NCI-H1417 treated with DMSO at 0.1 percent for 48 hours (cell line): ENCODE data around the gene RITA1.

ENCODE experiments used
- DNase-seq: peaks from one replicate; lab custom pipeline; 2025; lab: John Stamatoyannopoulos, UW

RITA1 gene

DNA sequence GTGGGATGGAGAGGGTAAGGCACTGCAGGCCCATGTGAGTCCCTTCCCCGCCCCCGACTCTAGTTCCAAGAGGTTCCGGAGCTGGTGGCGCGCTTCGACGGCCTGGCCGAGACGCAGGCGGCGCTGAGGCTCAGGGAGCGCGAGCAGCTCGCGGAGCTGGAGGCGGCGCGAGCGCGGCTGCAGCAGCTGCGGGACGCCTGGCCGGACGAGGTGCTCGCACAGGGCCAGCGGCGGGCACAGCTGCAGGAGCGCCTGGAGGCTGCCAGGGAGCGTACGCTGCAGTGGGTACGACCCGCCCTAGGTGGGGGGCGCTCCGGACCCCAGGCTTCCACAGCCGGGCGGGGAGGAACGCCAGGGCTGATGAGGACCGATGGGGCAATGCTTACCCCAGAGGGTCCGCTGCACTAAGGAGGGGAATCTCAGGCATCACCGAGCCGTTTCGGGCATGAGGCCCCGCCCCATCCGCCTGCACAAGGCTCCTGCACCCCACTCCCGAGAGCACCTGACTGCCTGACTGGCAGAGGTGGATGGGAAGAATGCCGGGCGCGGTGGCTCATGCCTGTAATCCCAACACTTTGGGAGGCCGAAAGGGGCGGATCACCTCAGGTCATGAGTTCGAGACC, 31.1 kb upstream of the RITA1 start:
- no peak for DNase-seq

DNA sequence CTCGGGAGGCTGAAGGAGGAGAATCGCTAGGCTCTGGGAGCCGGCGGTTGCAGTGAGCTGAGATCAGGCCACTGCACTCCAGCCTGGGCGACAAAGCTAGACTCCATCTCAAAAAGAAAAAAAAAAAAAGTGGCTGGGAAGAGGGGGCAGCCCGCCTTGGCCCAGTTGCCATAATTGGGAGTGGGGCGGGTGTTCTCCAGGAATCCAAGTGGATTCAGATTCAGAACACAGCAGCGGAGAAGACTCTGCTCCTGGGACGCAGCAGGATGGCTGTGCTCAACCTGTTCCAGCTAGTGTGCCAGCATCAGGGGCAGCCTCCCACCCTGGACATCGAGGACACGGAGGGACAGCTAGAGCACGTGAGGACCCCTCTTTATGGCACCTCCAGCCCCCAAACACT, 30.5 kb upstream of the RITA1 start:
- no peak for DNase-seq

DNA sequence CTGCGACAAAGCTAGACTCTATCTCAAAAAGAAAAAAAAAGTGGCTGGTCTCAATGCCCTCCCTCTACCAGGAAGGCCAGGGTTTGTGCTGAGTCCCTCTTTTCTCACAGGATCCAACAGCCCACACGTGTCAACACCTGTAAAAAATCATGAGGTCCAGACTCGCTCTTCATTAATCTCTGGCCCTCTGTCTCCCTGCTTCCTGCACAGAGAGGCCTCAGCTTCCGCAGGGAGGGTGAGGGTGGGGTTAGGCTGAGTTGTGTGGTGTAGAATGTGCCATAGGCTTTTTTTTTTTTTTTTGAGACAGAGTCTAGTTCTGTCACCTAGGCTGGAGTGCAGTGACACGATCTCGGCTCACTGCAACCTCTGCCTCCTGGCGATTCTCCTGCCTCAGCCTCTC, 29.9 kb upstream of the RITA1 start:
- no peak for DNase-seq

DNA sequence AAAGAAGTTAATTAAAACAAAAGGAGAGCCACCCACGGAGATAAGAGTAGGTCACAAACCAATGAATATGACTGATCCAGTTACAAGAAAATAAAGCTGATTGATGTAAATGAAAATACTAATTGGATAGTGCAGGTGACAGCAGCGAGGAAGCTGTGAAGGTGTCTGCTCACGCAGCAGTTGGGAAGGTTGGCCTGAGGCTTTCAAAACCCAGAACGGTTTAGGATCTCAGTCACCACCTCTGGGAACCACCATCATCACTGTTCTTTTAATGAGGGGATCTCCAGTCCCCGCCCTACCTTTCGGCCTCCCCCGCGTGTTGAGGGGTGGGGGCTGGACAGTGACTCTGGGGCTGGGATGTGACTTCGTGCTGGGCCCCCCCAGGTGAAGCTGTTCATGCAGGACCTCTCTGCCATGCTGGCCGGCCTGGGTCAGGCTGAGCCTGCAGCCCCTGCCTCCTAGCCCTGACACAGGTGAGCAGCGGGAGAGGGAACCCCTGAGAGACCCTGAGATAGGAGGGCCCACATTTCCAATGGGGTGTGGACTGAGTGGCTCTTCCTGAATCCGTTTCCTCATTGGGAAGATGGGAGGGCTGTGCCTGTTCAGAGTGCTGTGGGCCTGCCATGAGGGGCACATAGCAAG, 28.2 kb upstream of the RITA1 start:
- no peak for DNase-seq

DNA sequence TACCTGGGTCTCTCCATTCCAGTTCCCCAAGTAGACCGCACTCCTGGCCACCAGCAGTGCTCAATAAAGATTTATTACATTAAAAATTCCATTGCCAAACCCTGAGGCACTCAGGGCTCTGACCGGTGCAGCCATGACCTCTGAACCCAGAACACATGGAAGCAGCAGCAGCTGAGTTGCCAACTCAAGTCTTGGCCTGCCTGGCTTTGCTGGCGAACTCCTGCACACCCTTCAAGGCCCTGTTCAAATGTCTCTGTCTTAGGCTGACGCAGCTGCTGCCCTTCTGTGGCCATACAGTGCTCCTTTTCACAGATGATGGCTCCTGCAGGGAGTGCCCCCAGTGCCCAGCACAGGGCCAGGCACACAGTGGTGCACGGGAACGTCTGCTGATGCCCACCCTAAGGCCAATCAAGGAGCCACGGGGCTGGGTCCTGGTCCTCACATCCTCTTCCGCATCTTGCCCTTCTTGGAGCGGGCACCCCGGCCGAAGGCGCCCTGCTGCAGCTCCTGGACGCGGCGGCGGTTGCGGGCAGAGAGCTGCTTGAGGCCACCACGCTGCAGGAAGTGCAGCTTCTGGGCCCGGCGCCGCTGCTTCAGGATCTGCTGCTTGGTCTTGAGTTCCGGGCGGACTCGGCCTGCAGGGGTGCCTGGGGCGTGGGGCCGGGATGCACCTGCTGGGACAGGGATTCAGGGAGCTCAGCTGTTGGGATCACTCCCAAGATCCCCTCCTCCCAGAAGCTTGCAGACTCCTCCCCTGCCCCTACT, 26.9 kb upstream of the RITA1 start:
- no peak for DNase-seq

DNA sequence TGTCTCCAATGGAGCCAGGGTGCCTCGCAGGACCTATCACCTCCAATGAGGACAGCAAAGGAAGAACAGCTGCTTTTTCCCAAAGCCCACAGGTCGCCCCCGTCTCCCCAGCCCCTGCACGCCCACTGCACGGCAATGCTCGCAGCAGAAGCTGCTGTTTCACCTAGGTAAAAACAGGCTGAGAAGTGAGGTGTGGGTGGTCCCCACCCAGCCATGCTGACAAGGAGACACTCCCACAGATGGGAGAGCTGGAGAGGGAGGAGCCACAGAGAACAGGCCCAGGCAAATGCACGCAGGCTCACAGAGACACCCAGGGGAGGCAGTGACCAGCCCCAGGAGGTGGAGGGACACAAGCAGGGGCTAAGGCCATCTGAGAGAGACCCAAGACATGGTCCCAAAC, 25.6 kb upstream of the RITA1 start:
- DNase-seq, result no peak

DNA sequence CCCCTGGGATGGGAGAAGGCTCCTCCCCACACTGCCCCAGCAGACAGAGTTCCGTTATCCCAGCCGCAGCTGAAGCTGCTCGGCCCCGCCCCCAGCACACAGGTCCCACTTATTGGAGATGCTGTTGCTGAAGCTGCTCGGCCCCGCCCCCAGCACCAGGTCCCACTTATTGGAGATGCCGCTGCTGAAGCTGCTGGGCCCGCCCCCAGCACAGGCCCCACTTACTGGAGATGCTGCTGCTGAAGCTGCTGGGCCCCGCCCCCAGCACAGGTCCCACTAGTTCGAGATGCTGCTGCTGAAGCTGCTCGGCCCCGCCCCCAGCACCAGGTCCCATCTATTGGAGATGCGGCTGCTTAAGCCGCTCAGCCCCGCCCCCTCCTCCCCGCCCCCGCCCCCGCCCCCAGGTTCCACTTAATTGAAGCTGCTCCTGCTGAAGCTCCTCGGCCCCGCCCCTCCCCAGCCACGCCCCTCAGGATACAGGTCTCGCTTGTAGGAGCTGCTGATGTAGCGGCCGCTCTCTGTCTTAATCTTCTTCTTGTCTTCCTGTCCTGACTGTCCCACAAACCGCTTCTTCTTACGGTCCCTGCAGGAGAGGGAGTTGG, 24.0 kb upstream of the RITA1 start:
- DNase-seq, result no peak

DNA sequence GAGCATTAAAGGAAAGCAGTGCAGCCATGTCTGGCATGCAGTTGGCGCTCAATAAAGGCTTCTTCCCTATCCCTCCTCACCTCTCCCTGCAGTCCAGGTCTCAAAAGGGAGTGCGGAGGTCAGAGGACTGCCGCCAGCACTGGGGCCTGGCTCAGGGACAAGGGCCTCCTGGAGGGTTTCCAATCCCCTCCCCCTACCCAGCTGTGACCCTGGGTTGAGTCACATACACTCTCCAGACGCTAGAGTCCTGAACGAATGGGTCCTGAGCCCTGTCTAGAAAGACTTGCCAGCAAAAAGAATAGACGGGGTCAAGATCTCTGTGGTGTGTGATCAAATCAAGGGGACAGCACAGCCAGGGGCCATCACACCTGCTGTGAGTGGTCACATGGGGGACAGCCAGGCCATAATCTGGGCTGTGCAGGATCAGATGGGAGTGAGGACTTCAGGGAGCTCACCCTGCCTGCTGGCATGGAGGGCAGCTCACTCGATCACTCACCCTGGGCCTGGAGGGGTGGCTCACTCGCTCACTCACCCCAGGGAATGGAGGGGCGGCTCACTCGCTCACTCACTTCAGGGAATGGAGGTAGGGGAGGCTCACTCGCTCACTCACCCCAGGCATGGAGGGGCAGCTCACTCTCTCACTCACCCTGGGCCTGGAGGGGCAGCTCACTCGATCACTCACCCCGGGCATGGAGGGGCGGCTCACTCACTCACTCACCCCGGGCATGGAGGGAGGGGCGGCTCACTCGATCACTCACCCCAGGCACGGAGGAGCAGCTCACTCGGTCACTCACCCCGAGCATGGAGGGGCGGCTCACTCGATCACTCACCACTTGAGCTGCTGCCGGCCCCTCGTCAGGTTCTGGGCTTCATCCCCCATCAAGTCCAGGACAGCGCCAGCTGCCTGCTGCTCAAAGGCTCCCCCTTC, 23.2 kb upstream of the RITA1 start:
- DNase-seq, result no peak

DNA sequence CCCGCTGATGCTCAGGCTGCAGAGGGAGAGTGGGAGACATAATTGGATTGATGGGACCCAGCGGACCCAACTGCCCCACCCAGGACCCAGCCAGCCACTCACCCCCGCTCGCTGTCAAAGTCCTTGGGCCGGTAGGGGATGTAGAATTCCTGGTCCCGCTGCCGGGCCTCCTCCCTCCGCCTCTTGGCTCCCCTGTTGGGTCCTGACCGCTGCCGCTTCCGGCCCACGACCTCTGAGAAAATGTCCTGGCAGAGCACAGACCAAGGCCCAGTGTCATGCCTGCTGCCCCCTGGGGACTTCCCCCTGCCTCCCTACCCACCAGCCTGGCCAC, 22.5 kb upstream of the RITA1 start:
- no peak for DNase-seq

DNA sequence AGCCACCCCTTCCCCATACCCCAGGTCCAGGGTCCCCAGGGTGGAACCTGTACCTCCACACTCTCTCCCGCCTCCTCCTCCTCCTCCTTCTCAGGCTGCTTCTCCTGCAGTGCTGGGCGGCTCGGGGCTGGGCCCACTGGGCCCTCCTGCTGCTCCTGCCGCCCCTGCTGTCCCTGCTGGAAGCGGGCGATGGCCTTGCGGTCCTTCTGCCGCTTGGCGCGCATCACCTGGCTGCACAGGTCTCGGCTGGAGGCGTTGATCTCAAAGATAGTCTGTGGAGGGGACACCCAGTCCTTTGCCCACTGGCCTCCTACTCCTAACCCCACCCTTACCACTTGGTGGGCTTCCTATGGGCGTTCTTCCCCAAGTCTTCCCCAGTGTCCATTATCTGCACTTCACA, 21.5 kb upstream of the RITA1 start:
- DNase-seq, result no peak

DNA sequence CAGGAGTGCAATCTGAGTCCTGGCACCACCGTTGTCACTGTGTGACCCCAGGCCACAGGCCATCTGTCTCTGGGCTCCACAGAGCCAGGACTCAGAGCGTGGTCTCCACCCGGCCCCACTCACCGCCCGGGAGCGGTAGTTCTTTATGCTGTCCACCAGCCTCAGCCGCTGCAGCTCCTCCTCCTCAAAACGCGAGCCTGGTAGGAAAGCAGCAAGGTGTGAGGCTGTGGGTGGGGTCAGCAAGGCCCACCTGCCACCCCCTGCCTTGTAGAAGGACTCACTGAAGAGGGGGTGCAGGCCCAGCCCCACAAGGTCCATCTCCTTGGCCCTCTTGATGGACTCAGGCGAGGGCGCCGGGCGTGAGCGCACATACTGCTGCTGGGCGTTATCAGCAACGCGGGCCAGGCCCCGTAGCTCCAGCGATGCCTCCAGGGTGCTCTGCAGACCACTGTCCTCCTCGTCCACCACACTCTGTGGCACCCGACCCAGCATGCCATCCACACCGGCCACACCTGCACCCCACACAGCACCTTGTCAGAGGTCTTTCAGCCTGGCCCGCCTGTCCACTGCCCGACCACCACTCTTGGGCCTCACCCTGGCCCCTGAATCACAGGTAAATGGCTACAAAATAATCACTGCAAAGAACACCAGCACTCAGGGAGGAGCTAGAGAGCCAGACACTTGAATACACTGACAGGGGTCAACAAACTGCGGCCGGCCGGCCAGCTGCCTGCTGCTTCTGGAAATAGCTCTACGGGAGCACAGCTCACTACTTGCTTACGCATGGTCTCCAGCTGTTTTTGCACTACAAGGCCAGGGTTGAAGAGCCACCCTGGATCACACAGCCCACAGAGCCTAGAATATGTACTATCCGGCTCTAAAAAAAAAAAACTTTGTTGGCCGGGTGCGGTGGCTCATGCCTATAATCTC, 19.7 kb upstream of the RITA1 start:
- DNase-seq, result no peak

DNA sequence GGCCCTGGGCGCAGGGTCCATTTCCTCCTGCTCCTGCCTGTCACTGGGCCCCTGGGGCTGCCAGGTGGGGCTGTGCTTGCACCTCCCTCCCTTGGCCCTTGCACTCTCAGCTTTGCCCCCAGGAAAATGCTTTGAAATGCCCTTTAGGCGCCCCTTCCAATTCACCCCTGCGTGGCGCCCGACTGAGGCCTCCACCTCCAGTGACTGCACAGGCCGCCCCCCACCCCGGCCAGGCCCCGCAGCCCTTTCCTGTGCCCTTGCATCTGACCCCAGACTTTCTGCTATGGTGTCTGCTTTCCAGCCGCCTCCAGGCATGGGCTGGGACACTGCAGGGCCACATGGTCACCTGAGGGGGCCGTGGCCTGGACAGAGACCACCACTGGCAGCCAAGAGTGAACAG, 17.7 kb upstream of the RITA1 start:
- DNase-seq, result no peak

DNA sequence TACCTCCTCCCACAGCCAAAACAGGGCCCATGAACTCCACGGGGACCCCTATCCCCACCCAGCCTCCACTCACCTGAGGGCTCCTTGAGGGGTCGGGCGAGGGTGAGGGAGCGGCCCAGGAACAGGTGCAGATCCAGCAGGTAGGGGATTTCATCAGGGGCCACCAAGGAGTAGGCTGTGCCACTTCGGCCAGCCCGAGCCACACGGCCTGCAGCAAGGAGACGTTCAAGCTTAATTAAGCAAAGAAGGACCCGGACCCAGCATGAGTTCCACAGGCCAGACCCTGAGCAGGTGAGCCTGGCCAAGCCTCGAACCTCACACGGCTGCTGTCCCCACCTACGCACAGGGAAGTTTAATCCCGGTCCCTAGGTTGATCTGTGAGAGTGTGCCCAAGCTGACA, 15.8 kb upstream of the RITA1 start:
- DNase-seq, result no peak

DNA sequence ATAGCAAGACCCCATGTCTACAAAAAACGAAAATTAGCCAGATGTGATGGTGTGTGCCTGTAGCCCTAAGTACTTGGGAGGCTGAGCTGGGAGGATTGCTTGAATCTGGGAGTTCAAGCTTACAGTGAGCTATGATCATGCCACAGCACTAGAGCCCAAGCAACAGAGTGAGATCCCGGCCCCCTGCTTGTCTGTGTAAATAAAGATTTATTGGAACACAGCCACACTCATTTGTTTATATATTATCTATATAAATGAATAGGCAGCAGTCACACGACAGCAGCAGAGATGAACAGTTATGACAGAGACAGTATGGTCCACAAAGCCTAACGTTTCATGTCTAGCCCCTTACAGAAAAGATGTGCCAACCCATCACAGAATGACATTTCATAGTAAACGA, 15.1 kb upstream of the RITA1 start:
- no peak for DNase-seq

DNA sequence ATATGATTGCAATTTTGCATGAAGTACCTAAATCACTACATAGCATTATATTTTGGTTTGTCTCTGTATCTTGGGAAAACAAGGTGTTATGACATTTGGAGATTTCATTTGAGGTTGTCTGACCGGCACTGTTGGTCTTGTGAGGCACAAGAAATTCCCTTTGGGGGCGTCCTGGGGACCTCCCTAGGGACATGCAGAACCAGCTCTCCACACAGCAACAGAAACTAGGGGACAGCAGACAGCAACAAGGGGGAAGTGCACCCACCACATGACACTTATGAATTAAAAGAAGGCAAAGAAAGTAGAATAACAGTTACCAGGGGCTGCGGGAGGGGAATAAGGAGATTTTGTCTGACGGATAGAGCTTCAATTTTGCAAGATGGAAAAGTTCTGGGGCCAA, 14.6 kb upstream of the RITA1 start:
- no peak for DNase-seq

DNA sequence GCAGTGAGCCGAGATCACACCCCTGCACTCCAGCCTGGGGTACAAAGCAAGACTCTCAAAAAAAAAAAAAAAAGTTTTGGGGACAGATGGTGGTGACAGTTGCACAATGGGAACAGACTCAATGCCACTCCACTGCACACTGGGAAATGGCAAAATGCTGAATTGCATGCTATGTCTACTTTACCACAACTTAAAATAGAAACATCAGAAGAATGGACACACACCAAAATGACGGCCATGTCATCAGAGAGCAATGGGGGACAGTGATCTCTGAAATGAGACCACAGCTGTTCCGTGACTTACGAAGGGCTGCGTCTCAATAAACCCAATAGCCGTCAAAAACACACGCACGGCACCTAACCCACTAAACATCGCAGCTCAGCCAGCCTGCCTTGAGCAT, 14.0 kb upstream of the RITA1 start:
- no peak for DNase-seq

DNA sequence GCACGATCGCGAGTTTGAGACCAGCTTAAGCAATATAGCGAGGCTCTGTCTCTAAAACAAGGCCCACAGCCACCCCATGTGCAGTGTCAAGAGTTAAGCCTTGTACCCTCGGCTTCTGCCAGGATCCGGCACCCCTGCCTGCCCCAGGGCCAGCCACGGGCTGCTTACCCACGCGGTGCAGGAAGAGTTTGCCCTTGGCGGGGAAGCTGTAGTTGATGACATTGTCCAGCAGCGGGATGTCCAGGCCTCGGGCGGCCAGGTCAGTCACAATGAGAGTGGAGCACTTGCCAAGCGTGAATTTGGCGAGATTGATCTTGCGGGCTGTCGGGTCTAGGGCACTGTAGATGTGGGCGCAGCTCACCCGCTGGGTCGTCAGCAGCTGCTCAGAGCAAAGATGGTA, 13.3 kb upstream of the RITA1 start:
- no peak for DNase-seq

DNA sequence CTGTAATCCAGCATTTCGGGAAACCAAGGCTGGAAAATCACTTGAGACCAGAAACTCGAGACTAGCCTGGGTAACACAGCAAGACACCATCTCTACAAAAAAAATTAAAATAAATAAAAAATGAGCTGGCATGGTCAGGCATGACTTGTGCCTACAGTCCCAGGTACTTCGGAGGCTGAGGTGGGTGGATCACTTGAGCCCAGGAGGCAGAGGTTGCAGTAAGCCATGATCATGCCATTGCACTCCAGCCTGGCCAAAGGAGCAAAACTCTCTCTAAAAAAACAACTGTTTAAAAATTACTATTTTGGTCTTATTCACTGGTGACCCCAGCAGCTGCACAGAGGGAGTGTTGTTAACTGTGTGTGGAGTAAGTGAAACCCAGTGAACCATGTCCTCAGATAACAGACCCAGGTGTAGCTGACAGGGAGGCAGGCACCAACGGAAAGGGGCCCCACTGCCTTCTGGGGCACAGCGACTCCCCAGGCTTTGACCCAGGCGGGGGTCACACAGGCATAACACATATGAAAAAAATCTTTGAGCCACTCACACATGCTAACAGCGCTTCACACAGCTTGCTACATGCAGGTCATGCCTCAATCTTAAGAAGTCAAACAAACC, 12.3 kb upstream of the RITA1 start:
- DNase-seq, result no peak

DNA sequence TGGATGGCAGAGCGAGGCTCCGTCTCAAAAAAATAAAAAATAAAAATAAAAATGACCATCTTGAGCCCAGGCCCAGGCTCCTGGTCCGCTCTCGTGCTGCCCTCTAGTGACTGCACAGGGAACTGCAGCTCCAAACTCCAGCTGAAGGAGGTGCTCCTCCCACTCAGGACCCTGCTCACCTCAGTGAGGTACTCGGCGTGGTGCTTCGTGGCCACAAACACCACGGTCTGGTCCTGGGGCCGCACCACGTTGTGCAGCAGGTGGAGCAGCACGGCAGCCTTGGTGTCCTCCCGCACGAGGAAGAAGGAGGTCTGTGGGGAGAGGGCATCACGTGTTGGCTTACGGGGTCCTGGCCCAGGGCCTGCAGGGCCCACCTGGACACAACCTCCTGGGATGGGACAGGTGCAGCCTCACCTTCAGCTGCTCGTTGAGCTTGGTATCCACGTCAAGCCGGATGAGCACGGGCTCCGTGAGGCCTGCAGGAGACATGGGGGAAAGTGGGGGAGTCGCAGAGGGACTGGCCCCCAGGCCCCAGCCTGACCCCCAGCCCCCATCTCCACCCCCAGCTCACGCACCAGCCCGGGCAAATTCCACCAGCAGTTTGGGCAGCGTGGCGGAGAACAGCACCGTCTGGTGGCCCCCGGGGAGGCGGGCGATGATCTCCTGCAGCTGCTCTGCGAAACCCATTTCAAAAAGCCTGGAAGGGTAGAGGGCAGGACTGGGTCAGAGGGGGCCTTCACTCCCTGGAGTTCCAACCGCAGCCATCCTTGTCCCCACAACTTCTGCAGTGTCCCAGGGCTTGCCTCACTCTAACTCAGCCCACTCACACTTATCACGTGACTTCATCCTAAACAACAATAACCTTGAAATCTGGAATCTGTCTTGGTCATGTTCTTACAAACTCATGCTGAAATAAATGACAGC, 10.8 kb upstream of the RITA1 start:
- no peak for DNase-seq

DNA sequence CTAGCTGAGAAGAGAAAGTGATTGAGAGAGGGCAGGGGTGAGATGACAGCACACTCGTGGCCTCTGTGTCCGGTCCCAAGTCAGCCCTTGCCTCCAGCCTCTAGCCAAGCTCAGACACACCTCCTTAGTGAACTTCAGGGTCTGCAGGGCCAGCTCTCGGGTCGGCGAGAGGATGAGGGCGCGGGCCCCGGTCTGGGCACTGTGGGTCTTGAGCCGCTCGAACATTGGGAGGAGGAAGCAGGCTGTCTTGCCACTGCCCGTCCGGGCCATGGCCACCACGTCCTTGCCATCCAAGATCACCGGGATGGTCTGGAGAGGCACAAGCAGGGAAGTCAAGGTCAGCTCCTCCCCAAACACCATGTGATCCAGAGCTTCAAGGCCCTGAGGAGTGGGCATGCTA, 6.5 kb upstream of the RITA1 start:
- no peak for DNase-seq
